Activated T-cell treated with anti-CD3 and anti-CD28 coated beads for 4 hours (primary cell): ENCODE results near the gene CSMD2.
"Not testable (repeated sequence)": the region's sequence is repeated elsewhere in the genome, so short reads cannot be mapped to it uniquely, and the experiment has no call there.

Experiments
- DNase-seq: peaks from one replicate; pipeline ENCODE4 v3.0.0-alpha.2; 2020

CSMD2 gene

DNA sequence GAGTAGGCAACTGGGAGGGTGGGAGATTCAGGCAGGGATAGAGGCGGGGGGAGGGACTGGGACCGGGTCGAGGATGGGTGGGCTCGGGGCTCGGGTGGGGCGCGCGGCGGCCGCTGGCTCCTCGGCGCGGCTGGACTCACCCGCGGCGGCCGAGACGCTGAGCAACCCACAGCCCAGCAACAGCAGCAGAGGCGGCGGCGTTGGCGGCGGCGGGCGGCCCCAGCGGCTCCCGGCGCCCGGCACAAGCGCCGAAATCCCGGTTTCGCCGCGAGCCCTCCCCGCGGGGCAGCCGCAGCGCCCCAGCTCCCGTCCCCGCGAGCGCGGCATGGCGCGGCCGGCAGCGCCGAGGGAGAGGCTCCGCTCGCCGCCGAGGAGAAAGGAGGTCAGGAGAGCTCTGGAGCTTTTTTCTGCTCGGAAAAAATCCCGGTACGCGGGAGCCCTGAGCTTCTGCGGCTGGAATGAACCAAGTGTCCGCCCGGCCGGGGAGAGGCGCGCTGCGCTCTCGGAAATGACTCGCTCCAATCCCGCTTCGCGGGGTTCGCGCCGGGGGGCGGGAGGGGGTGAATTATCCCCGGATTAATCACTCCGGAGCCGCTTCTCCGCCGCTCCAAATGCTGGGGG is at the start of gene CSMD2:
Gene CSMD2, minus strand, starts transcription at position 460 of the 621 bp plus-strand sequence. Its CDS starts 133 bp downstream, at position 327.
- no peak for DNase-seq

DNA sequence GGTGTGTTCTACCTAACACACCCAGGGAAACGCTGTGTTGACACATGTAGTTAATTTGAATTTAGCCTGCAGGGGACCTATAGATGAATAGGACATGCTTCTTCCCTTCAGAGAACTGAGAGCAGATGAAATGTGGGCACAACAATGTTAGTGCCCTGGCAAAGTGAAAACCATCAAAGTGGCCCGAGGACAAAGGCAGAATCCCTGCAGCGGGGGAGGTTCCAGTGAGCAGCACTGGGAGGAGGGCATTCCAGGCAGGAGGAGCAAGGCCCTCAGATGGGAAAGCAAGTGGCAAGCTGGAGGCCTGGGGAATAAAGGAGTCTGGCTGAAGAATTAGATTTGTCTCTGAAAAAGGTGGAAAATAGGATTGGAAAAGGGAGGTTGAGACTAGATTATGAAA is 48.9 kb upstream of the CSMD2 start:
- DNase-seq = no peak

- no peak for DNase-seq
Measured at GRCh38 chr1:34212673-34213072, 47.6 kb upstream of the CSMD2 start.

- no peak for DNase-seq
Measured at GRCh38 chr1:34199927-34200326, 34.9 kb upstream of the CSMD2 start.

DNA sequence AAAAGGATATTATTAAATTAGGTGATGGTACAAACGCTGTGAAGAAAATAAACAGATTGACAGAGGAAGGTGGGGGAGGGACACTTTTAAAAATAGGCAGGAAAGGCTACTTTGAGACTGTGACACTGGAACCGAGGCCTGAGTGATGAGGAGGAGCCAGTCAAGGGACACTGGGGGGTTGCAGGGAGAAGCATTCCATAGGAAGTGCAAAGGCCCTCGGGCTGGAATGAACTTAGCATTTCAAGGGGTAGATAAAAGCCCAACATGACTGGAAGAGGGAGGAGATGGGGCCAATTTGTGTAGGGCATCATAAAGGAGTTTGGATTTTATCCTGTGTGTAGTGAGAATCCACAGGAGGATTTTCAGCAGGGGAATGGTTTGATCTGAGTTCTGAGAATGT is 27.6 kb upstream of the CSMD2 start:
- no peak for DNase-seq

DNA sequence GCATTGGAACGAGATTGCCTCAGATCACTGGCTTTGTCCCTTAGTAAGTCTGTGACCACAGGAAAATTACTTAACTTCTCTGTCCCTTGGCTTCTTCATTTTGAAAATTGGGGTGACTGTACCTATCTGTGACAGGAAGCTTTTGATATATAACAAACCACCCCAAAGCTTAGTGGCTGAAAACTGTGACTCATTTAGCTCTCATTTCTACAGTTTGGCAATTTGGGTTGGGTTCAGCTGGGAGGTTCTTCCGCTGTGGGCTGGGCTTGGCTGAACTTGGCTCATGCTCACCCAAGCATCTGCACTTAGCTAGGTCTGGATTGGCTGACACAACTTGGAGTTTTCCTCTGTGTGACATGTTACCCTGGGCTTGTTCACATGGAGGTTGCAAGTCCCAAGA is 25.7 kb upstream of the CSMD2 start:
- no peak for DNase-seq

GRCh38 chr1:34188985-34189384 is 24.0 kb upstream of the CSMD2 start:
- DNase-seq = no peak

DNA sequence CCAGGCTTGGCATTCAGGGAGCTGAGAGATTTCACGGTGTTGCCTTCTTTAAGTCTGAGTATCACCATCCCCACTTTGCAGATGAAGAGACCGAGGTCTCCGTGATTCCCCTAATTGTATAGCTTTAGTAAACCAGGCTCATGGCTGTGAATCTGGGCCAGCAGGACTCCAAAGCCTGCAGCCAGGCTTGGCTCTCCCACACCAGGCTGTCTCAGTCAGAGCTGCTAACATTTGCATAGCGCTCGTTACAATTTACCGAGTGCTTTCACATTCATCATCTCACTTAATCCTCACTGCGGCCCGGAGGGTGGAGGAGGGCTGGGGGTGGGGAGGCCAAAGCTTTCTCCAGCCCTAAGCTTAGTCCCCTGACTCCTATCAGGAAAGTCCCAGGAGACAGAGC is 23.4 kb upstream of the CSMD2 start:
- no peak for DNase-seq

- no peak for DNase-seq
Measured at GRCh38 chr1:34186741-34187494, 21.9 kb upstream of the CSMD2 start.

DNA sequence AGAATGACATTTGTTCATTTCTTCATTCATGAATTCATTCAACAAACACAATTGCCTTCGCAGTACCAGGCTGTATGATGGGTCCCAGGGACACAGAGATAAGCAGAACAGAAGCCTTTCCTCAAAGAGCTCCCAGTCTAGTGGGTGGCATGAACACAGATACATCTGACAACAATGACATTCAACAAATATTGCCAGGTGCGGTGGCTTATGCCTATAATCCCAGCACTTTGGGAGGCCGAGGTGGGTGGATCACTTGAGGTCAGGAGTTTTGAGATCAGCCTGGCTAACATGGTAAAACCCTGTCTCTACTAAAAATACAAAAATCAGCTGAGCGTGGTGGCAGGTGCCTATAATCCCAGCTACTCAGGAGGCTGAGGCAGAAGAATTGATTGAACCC is 18.4 kb upstream of the CSMD2 start:
- DNase-seq = not testable (repeated sequence)

DNA sequence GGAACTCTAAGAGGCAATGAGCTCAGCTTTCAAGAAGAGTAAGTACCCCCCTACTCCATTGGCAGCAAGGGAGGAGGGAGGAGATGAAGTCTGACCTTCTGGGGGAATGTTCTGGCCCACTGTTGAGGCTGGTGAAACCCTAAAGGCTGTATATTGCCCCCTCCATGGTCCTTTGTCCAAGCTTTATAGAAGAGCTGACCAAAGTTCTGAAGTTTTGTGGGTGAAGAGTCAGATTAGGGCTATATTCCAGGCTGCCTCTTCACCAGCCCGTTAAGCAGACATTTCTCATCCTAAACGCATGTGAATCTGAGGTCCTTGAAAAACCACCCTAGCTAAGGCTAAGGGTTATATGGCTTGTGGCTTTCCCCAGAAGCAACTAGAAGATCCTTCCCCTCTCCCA is 13.0 kb upstream of the CSMD2 start:
- no peak for DNase-seq

DNA sequence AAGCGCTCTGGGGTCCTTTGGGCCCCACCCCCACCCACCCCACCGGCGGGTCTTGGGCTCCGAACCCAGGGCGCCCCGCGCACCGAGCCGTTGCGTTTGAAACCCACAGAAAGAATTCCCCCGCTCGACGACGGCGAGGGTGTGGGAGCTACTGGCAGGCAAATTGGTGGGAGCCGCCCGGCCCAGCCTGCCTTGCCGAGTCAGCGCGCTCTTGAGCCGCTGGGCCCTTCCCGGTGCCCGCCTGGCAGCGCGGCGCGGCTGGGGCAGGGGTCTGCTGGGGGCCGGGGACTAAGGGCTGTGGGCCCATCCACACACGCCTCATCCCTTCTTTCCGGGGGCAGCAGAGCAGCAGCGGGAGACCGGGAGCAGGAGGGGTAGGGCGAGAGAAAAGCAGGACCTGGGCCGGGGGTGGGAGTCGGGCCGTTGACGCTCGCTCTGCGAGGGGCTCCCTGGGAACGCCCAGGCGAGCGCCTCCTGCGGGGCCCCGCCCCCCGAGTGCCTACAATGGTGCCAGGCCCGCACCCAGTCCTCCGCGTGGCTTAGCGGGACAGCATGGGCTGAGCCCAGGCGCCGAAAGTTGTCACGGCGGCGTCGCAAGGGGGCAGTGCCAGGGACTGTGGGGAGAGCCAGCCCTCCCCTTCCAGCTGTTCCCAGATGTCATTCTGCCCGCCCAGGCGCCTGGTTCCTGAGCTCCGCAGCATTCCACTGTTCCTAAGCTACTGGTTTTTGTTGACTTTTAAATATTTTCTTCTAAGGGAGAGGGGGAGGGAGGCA is 12.0 kb upstream of the CSMD2 start, which contains the start of gene C1orf94:
Gene C1orf94, plus strand, starts transcription at position 78 of the 774 bp plus-strand sequence. CDS start 883 bp downstream, outside the sequence.
- no peak for DNase-seq

- DNase-seq = no peak
Measured at GRCh38 chr1:34175744-34176143, 10.7 kb upstream of the CSMD2 start.

DNA sequence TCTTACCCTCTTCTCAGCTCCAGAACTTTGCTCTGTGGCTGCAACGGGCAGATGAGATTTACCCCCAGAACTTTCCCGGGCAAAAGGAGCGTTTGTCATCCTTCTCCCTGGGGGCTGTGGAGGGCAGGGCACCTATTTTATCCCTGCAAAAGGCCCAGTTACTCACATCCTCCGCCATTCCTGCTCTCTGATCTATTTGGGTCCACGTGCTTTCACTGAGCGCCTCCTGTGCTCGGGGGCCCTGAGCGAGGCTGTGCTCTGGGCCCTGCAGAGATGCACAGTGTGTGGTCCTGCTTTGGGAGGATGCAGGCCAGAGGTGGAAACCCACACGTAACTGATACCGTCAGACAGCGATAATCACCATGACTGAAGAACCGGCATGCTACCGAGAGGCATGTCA is 2.4 kb upstream of the CSMD2 start:
- DNase-seq = no peak

DNA sequence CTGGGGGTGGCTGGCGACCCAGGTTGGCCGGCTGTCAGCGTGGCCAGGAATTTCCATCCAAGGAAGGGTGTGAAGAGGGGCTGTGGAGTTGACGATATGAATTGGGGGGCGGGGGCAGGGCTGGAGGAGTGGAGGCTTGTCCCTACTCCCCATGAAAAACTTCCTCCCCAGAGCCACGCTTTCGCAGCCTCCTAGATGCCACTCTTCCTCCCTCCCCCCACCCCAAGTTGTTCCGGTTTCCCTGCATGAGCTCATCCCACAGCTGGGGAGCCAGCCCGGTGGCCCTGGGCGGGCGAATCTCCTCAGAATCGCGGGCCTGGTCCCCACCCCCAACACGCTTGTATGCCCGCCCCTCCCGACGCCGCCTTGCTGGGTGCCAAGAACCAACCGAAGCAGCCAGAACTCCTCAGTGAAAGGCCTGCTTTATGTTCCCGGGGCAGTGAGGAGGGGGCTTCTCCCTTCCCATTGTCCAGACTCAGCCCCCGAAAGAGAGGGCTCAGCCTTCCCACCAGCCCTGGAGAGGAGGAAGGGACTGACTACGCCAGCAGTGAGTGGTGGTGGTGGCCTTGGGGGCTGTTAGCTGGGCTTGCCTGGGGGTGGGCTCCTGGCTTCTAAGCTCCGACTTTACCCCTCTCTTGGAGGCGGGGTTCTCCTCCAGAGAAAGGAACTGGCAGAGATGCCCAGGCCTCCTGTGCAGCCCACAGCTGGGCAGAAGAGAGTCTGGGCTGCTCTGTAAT is 1.8 kb upstream of the CSMD2 start:
- no peak for DNase-seq

GRCh38 chr1:34166191-34166624 is 1.2 kb upstream of the CSMD2 start:
- DNase-seq = no peak

- DNase-seq = no peak
Measured at GRCh38 chr1:34165422-34165921, 442 bp upstream of the CSMD2 start.

GRCh38 chr1:34163792-34164731 is 968 bp downstream of the CSMD2 start:
- DNase-seq = no peak

- no peak for DNase-seq
Measured at GRCh38 chr1:34162852-34163766, 1.9 kb downstream of the CSMD2 start.

DNA sequence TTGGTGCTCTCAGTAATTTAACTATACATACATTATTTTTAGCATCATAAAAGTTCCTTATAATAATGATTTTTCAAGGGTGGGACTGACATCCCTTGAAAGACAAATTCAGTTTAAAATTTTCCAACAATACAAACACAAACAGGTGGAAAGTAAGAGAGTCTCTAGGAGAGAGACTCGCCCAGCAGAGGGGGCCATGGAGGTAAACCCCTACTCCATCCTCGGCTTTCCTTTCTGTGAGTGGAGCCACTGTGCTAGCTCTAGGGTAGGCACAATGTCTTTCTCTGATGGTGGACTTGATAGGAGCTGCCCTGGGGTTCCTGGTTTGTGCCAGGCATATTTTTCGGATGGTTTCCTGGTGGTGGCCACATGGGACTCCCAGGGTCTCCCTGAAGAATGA is 8.3 kb downstream of the CSMD2 start:
- DNase-seq = no peak

DNA sequence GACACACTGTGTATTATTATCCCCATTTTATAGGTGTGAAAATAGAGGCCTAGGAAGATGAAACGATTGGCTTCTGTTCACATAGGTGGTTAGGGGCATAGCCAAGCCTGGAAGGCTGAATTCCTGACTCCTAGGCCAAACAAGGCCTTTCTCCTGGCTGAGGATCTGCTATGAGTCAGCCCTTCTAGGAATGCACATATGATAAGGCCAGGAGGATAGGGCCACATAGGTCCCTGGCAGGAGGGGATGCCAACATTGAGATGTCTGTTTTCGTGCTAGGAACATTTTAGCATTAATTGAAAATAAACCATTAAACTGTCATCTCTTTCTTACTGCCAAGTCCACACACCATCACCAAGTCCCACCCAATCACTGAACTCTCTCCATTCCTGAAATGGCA is 9.2 kb downstream of the CSMD2 start:
- no peak for DNase-seq
